VCaP (cell line): ENCODE measurements around the gene USP49.

Source experiments
- H3K27ac ChIP-seq: fragments of 450-650 bp; 2 replicates; pipeline ENCODE4 v1.5.1; 2017
- CTCF ChIP-seq: fragments of 450-650 bp; conservative IDR thresholded peaks from 2 replicates; pipeline ENCODE4 v1.5.1; 2017; ENCODE audit warnings: mild to moderate bottlenecking, moderate library complexity

Gene USP49

DNA sequence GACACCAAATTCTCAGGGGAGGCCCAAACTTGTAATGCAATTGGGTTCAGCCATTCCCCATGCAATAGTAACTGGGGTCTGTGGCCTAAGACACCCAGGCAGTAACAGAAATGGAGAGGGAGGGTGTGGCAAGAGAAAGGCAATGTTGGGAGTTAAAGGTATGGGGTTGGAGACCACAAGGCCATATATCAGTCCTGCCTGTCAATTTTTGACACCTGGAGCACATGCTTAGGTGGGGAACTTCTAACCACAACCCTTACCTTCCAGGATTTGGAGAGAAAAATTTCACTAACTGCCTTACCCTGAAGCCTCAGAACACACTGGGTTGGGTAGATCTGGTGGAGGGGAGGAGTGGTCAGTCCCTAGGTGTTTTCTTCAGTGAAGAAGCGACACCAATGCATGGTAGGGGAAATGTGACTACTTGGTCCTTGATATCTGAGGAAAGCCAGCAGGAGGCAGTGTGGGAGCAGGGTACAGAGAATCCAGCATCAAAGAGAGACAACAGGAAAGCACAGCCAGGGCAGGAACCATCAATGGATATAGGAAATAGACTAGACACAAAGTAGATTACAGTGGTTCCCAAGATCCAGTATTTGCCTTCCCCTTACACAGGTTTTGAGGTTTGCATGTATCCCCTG lies 6.8 kb upstream of the USP49 start:
- no peak for TF ChIP-seq CTCF
- H3K27ac ChIP-seq, result no peak overlapping the region

DNA sequence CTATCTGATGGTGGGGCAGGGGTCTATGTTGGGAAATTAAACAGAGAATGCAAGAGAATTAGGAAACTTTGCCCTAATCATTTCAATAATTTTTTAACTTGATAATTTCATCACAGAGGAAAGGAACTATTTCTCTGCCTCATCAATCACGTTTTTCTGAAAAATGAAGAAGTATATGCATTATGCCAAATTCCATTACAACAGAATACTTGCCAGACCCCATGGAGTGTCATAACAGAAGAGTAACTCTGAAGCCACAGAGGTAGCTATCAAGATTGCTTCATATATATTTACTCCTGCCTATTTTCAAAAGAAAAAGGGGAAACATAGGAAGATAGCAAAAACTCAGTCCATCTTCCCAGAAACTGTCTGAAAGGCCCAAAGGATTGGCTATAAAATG lies 5.7 kb upstream of the USP49 start:
- no peak overlapping the region for H3K27ac ChIP-seq
- TF ChIP-seq CTCF, result no peak

DNA sequence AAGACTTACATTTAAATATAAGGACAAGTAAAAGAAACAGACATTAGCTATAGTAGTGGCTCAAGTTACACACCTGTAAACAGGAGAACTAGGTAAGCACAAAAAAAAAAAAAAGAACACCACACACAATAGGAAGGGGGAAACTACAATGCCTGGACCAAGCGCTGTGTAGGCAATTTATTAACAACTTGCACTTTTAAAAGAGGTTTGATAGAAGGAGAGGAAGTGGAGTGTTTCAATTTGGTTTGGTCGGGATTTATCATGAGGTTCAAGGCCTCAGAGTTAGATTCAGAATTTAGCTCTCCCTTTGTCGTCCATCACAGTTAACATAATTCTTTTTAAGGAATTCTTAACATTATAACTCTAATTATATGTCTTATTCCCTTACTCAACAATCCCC lies 1.1 kb upstream of the USP49 start:
- H3K27ac ChIP-seq, result peak overlapping the region; percentile 65
- no peak for TF ChIP-seq CTCF

GRCh38 chr6:41894366-41895299 lies 542 bp downstream of the USP49 start:
- peak overlapping the region; percentile 65 for H3K27ac ChIP-seq
- no peak for TF ChIP-seq CTCF

GRCh38 chr6:41892921-41893564 lies 2.1 kb downstream of the USP49 start:
- no peak for TF ChIP-seq CTCF
- no peak overlapping the region for H3K27ac ChIP-seq

DNA sequence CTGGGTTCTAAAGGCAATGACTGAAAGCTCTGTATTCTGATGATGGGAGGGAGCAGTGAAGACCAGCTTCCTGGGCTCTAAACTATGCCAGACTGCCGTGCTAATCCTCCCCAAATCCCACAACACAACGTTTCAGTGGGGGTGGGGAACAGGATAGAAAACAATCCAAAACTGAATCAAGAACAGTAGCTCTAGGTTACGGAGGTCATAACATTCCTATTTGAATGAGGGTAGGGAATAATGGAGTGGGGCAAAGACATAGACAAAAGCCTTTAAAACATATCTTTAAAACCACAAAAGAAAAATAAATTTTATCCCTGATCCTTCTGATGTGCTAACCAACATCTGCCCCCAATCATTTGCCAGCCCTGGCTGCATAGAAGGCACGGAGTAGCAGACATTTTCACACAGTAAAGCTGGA lies 7.8 kb downstream of the USP49 start:
- H3K27ac ChIP-seq, result no peak overlapping the region
- no peak for TF ChIP-seq CTCF

GRCh38 chr6:41885930-41886329 lies 9.2 kb downstream of the USP49 start:
- TF ChIP-seq CTCF, result no peak
- no peak overlapping the region for H3K27ac ChIP-seq
